Smooth muscle cell (in vitro differentiated cells): ENCODE data around the gene IFI27. TPM values are rescaled to one million over a fixed set of nuclear protein-coding genes. Genes with fewer than 3 reads are reported as not detected.

ENCODE experiments used
- DNase-seq: peaks from one replicate; lab custom pipeline; 2025; ENCODE audit not compliant: unreplicated experiment; lab: John Stamatoyannopoulos, UW
- H2AFZ ChIP-seq: fragments of 200-600 bp; sonication (generic); 2 replicates; pipeline ENCODE4 v1.6.0; 2016; ENCODE audit warnings: antibody characterized with exemption, low read depth, mild to moderate bottlenecking
- H3F3A ChIP-seq: fragments of 200-600 bp; sonication (generic); 2 replicates; pipeline ENCODE4 v1.6.0; 2017; ENCODE audit warnings: antibody characterized with exemption, low read depth
- H3K27ac ChIP-seq: fragments of 200-600 bp; sonication (generic); 2 replicates; pipeline ENCODE4 v1.5.1; 2016; ENCODE audit warnings: low read depth, mild to moderate bottlenecking
- H3K27me3 ChIP-seq: fragments of 200-600 bp; sonication (generic); 2 replicates; pipeline ENCODE4 v1.6.1; 2016; ENCODE audit warnings: low read depth, mild to moderate bottlenecking
- H3K36me3 ChIP-seq: fragments of 200-600 bp; sonication (generic); 2 replicates; pipeline ENCODE4 v1.5.1; 2016; ENCODE audit warnings: low read depth
- H3K4me1 ChIP-seq: fragments of 200-600 bp; sonication (generic); 2 replicates; pipeline ENCODE4 v1.5.1; 2016; ENCODE audit warnings: low read depth
- H3K4me2 ChIP-seq: fragments of 200-600 bp; sonication (generic); 2 replicates; pipeline ENCODE4 v1.6.0; 2016; ENCODE audit warnings: mild to moderate bottlenecking
- H3K4me3 ChIP-seq: fragments of 200-600 bp; sonication (generic); 2 replicates; pipeline ENCODE4 v1.5.1; 2016; ENCODE audit warnings: mild to moderate bottlenecking
- H3K79me2 ChIP-seq: fragments of 200-600 bp; sonication (generic); 2 replicates; pipeline ENCODE4 v1.6.0; 2016; ENCODE audit warnings: low read depth, mild to moderate bottlenecking
- H3K9ac ChIP-seq: fragments of 200-600 bp; sonication (generic); 2 replicates; pipeline ENCODE4 v1.6.0; 2016; ENCODE audit warnings: low read depth
- H3K9me3 ChIP-seq: fragments of 200-600 bp; sonication (generic); replicated peaks from 2 replicates; pipeline ENCODE4 v1.5.1; 2016; ENCODE audit warnings: low read depth
- H4K20me1 ChIP-seq: fragments of 200-600 bp; sonication (generic); 2 replicates; pipeline ENCODE4 v1.6.0; 2016; ENCODE audit warnings: low read depth
- CTCF ChIP-seq: fragments of 200-600 bp; sonication (generic); IDR thresholded peaks from 2 replicates; pipeline ENCODE4 v1.5.1; 2017; ENCODE audit warnings: borderline replicate concordance, mild to moderate bottlenecking, antibody characterized with exemption; ENCODE audit not compliant: insufficient read depth, poor library complexity, severe bottlenecking
- WGBS: methylation state at CpG from one replicate; pipeline ENCODE4 v1.1.7; 2016; ENCODE audit warnings: low lambda C conversion rate; 5-methylcytosine and 5-hydroxymethylcytosine counted together
- polyA plus RNA-seq: library from polyadenylated mRNA; unstranded; fragments of >200 nt; fragmentation: Nextera tagmentation; extraction: Ambion mirVana; gene quantifications from 2 replicates; pipeline ENCODE4 v1.2.1, GENCODE V29; 2016
- total RNA-seq: library from RNA; depleted of rRNA; stranded (reverse); fragments of >200 nt; gene quantifications from 2 replicates; pipeline ENCODE4 v1.2.3, GENCODE V29; 2014

IFI27 gene
- total and polyA plus RNA-seq, 2 experiments from 2014 or later = 0.40 to 3.1 TPM

DNA sequence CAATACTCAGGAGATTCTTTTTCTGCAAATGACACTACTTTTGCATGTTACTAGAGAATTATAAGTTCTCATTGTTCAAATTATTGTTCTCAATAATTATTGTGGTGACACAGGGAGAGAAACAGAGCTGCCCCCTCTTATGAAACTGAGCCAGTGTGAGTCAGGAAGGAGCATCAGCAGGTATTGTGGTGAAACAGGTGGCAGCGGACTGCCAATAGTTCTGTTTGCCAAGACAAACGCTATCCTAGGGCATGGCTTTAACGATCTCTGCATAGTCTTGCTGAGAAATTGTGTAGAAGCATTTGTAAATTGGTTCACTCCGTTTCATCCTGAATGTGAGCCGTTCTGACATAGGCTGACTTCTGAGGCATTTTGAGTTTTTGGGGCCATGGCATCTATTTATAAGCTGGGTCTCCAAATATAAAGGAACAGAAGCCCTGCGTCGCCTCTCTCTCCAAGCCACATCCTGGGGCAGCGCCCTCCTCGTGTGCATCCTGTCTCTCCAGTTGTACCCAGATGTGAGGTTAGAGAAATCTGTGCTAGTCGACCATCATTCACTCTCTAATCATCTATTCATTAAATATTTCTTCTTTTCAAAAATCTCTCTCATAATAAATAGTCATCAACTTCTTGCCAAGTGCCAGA lies 47.8 kb downstream of the IFI27 start:
- TF ChIP-seq CTCF = no peak
- DNase-seq = no peak
- Histone ChIP-seq H3K36me3 (no peaks in the 10 kb centered on the region), H3K9ac (no peak overlapping the region), H3K4me2 (no peak overlapping the region), H4K20me1 (no peaks in the 10 kb centered on the region), H2AFZ (no peak overlapping the region), H3K79me2 (no peaks in the 10 kb centered on the region), H3K27me3 (peaks cover 14% of the 10 kb centered on the region), H3K4me1 (no peaks in the 10 kb centered on the region), H3K9me3 (no peaks in the 10 kb centered on the region), H3K27ac (no peak overlapping the region), H3K4me3 (no peak overlapping the region), H3F3A (no peaks in the 10 kb centered on the region)
- WGBS = 82% methylated on average over 10 of the region's 10 CpGs

DNA sequence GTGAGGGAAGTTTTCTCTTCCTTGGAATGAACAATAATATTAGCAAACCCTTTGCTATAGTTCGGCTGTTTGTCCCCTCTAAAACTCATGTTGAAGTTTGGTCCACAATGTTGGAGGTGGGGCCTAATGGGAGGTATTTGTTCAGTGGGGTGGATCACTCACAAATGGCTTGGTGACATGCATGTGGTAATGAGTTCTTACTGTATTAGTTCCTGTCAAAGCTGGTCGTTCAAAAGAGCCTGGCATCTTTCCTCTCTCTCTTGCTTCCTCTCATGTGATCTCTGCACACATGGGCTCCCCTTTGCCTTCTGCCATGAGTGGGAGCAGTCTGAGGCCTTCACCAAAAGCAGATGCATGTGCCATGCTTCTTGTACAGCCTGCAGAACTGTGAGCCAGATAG lies 50.5 kb downstream of the IFI27 start:
- no peak overlapping the region for H3K27ac ChIP-seq
- peaks cover 37% of the 10 kb centered on the region for H3K27me3 ChIP-seq
- TF ChIP-seq CTCF = no peak
- H2AFZ ChIP-seq = no peak overlapping the region
- no peaks in the 10 kb centered on the region for H3K9me3 ChIP-seq
- no peaks in the 10 kb centered on the region for H3K4me1 ChIP-seq
- H3K4me2 ChIP-seq = no peak overlapping the region
- no peak overlapping the region for H3K9ac ChIP-seq
- H3K4me3 ChIP-seq = no peak overlapping the region
- 83% methylated on average over 2 of the region's 2 CpGs for WGBS
- no peak for DNase-seq
- no peaks in the 10 kb centered on the region for H4K20me1 ChIP-seq
- no peaks in the 10 kb centered on the region for H3K36me3 ChIP-seq
- no peaks in the 10 kb centered on the region for H3F3A ChIP-seq
- H3K79me2 ChIP-seq = no peaks in the 10 kb centered on the region

GRCh38 chr14:94161981-94162380 lies 51.4 kb downstream of the IFI27 start:
- Histone ChIP-seq H3K27me3 (peaks cover 37% of the 10 kb centered on the region), H3K9me3 (no peaks in the 10 kb centered on the region), H3K4me3 (no peak overlapping the region), H2AFZ (no peak overlapping the region), H3K36me3 (no peaks in the 10 kb centered on the region), H3K4me2 (no peak overlapping the region), H3K27ac (no peak overlapping the region), H4K20me1 (no peaks in the 10 kb centered on the region), H3K4me1 (no peaks in the 10 kb centered on the region), H3K9ac (no peak overlapping the region), H3F3A (no peaks in the 10 kb centered on the region), H3K79me2 (no peaks in the 10 kb centered on the region)
- no peak for TF ChIP-seq CTCF
- no peak for DNase-seq
- WGBS = 52% methylated on average over 2 of the region's 2 CpGs

GRCh38 chr14:94162466-94162865 lies 51.9 kb downstream of the IFI27 start:
- H3K36me3 ChIP-seq = no peaks in the 10 kb centered on the region
- no peak overlapping the region for H2AFZ ChIP-seq
- H3K79me2 ChIP-seq = no peaks in the 10 kb centered on the region
- peaks cover 35% of the 10 kb centered on the region for H3K27me3 ChIP-seq
- H3K4me1 ChIP-seq = no peaks in the 10 kb centered on the region
- WGBS = 88% methylated on average over 5 of the region's 5 CpGs
- H3K27ac ChIP-seq = no peak overlapping the region
- H3K4me2 ChIP-seq = no peak overlapping the region
- H3K9ac ChIP-seq = no peak overlapping the region
- no peaks in the 10 kb centered on the region for H3F3A ChIP-seq
- no peaks in the 10 kb centered on the region for H4K20me1 ChIP-seq
- H3K9me3 ChIP-seq = no peaks in the 10 kb centered on the region
- no peak overlapping the region for H3K4me3 ChIP-seq
- DNase-seq = no peak
- TF ChIP-seq CTCF = no peak
